Heart left ventricle (tissue), 13 donors: ENCODE results near the gene DYNLRB2.

Experiments
- POLR2A ChIP-seq, 2 donors: fragments of 450-650 bp; IDR thresholded peaks; one replicate each; pipeline ENCODE4 v1.6.1; 2017; ENCODE audit warnings: antibody characterized with exemption in 2 of 2, mild to moderate bottlenecking in 2 of 2, moderate library complexity in 2 of 2
- TF ChIP-seq, protein P1 (sequence below), 12 donors: fragments of 200-600 bp; sonication (generic) in 4 of 12; IDR thresholded peaks; one replicate each; pipeline versions ENCODE4 v1.5.0 to v1.8.0; 2018 to 2022; ENCODE audit warnings: antibody characterized with exemption in 12 of 12, mild to moderate bottlenecking in 5 of 12
- donor health status: ischemic (EF 13 %, LVEDD 7.1; RV severe dilation, severe dysfunction).
- donor health status: DM: no; HTN: yes; CAD: no.
- donor health status: DM: no; HTN: no; CAD: no.
- donor health status: ischemic (EF 25% LVEDD 6.9; RV normal size, moderate dysfunction).
- donor health status: ischemic (EF 25% LVEDD 5.7; RV mildly dilated, moderate dysfunction).
- donor health status: ischemic (EF 35%, LVEDD 5.7; RV mildly dilated, moderate dysfunction).
- donor health status: nonischemic (EF 11% LVEDD 7.7; RV severe dilation, severe dysfunction).
- donor health status: DM: yes; HTN: yes; CAD: no.
- donor health status: PGD.
- donor health status: ischemic (EF 29% LVEDD 5.4; RV normal size, mild dysfunction).
- donor health status: nonischemic (EF 23%, LVEDD 6.1; RV moderate dilation, normal function).

- TF ChIP-seq POLR2A (IDR thresholded peaks at IDR 0.05): no peak
- TF ChIP-seq, protein P1, sequence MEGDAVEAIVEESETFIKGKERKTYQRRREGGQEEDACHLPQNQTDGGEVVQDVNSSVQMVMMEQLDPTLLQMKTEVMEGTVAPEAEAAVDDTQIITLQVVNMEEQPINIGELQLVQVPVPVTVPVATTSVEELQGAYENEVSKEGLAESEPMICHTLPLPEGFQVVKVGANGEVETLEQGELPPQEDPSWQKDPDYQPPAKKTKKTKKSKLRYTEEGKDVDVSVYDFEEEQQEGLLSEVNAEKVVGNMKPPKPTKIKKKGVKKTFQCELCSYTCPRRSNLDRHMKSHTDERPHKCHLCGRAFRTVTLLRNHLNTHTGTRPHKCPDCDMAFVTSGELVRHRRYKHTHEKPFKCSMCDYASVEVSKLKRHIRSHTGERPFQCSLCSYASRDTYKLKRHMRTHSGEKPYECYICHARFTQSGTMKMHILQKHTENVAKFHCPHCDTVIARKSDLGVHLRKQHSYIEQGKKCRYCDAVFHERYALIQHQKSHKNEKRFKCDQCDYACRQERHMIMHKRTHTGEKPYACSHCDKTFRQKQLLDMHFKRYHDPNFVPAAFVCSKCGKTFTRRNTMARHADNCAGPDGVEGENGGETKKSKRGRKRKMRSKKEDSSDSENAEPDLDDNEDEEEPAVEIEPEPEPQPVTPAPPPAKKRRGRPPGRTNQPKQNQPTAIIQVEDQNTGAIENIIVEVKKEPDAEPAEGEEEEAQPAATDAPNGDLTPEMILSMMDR (IDR thresholded peaks at IDR 0.05): no peak
Observed at GRCh38 chr16:80525420-80525819, 15.4 kb upstream of the DYNLRB2 start.
